ENCODE measurements around the gene CAMK2N1. TPM values are rescaled to one million over a fixed set of nuclear protein-coding genes. Genes with fewer than 3 reads are reported as not detected.
A peak's percentile ranks its signal among the peaks of the same experiment; 100 is the strongest.

CAMK2N1 gene
- total and polyA plus RNA-seq, 2 of the 13 experiments (the other 11 are each of a cell fraction or from before 2014, with no cell fraction given): 38.0 to 38.6 TPM

- no peak for TF ChIP-seq LRRFIP1 (CRISPR knock-in tag; conservative IDR thresholded peaks at IDR 0.05)
- TF ChIP-seq ZNF556 (CRISPR knock-in tag; IDR thresholded peaks at IDR 0.05; ENCODE audit: borderline replicate concordance): no peak
- TF ChIP-seq EP300 (IDR thresholded peaks at IDR 0.05; ENCODE audit: low read depth in 2 of 2, low read length in 2 of 2): no peak
- TF ChIP-seq EP300 (CRISPR knock-in tag; IDR thresholded peaks at IDR 0.05; ENCODE audit: borderline replicate concordance): no peak
- TF ChIP-seq SNAPC5 (CRISPR knock-in tag; IDR thresholded peaks at IDR 0.05; ENCODE audit: borderline replicate concordance): no peak
- no peak for TF ChIP-seq ELK4 (CRISPR knock-in tag; IDR thresholded peaks at IDR 0.05; ENCODE audit: borderline replicate concordance)
- no peak for TF ChIP-seq ZNF879 (CRISPR knock-in tag; IDR thresholded peaks at IDR 0.05)
- TF ChIP-seq ZNF331 (CRISPR knock-in tag; IDR thresholded peaks at IDR 0.05): peak; percentile 56; the same call in 1 of the 2 replicates
- no peak; the same call in 1 of the 2 replicates for TF ChIP-seq ZSCAN9 (CRISPR knock-in tag; IDR thresholded peaks at IDR 0.05; ENCODE audit: borderline replicate concordance)
- TF ChIP-seq ZNF639 (CRISPR knock-in tag; conservative IDR thresholded peaks at IDR 0.05): no peak
- peak; percentile 75 for TF ChIP-seq ELF3 (CRISPR knock-in tag; IDR thresholded peaks at IDR 0.05)
- TF ChIP-seq ZBTB38 (CRISPR knock-in tag; IDR thresholded peaks at IDR 0.05): no peak
- no peak for TF ChIP-seq ZNF883 (CRISPR knock-in tag; IDR thresholded peaks at IDR 0.05; ENCODE audit: not compliant biosample characterization)
- 0 out of 2 replicates have a peak, but pooled peaks have one; percentile 32 for TF ChIP-seq ZNF619 (CRISPR knock-in tag; IDR thresholded peaks at IDR 0.05)
- TF ChIP-seq ZBTB42 (CRISPR knock-in tag; IDR thresholded peaks at IDR 0.05): no peak
- peak; percentile 36; the same call in 1 of the 2 replicates for TF ChIP-seq PATZ1 (CRISPR knock-in tag; IDR thresholded peaks at IDR 0.05)
- no peak for TF ChIP-seq RFX3 (CRISPR knock-in tag; IDR thresholded peaks at IDR 0.05)
- TF ChIP-seq KAT7 (CRISPR knock-in tag; IDR thresholded peaks at IDR 0.05; ENCODE audit: borderline replicate concordance): no peak
- TF ChIP-seq ARNTL (CRISPR knock-in tag; IDR thresholded peaks at IDR 0.05): 0 out of 2 replicates have a peak, but pooled peaks have one; percentile 30
- no peak for TF ChIP-seq SP2 (CRISPR knock-in tag; IDR thresholded peaks at IDR 0.05)
- no peak for TF ChIP-seq NFE2 (CRISPR knock-in tag; IDR thresholded peaks at IDR 0.05)
- TF ChIP-seq SIN3B (IDR thresholded peaks at IDR 0.05; ENCODE audit: low read length): no peak
- no peak for TF ChIP-seq ZNF564 (CRISPR knock-in tag; IDR thresholded peaks at IDR 0.05)
- peak; percentile 60; the same call in 1 of the 2 replicates for TF ChIP-seq IRF2 (CRISPR knock-in tag; IDR thresholded peaks at IDR 0.05)
Measured at GRCh38 chr1:20493839-20494608, 8.0 kb upstream of the CAMK2N1 start (continued).
